ENCODE measurements around the gene RAET1G. TPM values are rescaled to one million over a fixed set of nuclear protein-coding genes. Genes with fewer than 3 reads are reported as not detected.
"Not testable (repeated sequence)": the region's sequence is repeated elsewhere in the genome, so short reads cannot be mapped to it uniquely, and the experiment has no call there.

The RAET1G gene
- polyA plus RNA-seq, 1 of the 3 experiments (the other 2 are of a cell fraction): 2.5 TPM

DNA sequence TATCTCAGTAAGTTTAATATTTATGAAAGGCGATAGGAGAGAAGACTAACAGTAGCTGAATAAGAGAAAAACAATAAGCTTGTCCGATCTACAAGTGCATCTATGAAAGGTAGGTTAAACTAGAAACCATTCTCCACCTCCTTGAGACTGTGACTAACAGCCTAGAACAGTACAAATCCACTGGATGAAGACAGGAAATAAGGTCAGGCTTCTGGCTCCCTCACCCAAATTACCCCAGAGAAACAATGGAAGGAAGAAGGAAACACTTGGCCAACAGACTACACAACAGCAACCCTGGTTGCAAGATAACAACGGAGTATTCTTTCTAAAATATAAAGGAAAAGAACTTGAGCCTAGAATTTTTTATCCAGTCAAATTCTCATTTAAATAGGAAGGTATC is 35.2 kb upstream of the RAET1G start:
- H3K27ac ChIP-seq (ENCODE audit: low read depth in 2 of 2, low read length in 1 of 2); H3K9me2 ChIP-seq; H3F3A ChIP-seq (replicated peaks; ENCODE audit: insufficient read depth); H3K4me1 ChIP-seq (ENCODE audit: control insufficient read depth in 1 of 2, insufficient read depth in 2 of 2, low read depth in 1 of 2, low read length in 1 of 2); POLR2A ChIA-PET; CTCF ChIA-PET; H3K79me2 ChIP-seq (ENCODE audit: insufficient read depth); H4K20me1 ChIP-seq (ENCODE audit: insufficient read depth); H2AFZ ChIP-seq (ENCODE audit: low read depth); H3K9ac ChIP-seq; H3K9me3 ChIP-seq; H3K4me2 ChIP-seq; H3K4me3 ChIP-seq (ENCODE audit: low read depth in 2 of 2, low read length in 1 of 2); H3K36me3 ChIP-seq (replicated peaks in 1 of 2; ENCODE audit: control insufficient read depth in 1 of 2, insufficient read depth in 2 of 2, low read length in 1 of 2); DNase-seq: not testable (repeated sequence)
- 18% methylated on average over 3 of the region's 3 CpGs for WGBS (ENCODE audit: low lambda C conversion rate)
- H3K27me3 ChIP-seq (ENCODE audit: insufficient read depth): peaks cover 62% of the 10 kb centered on the region

DNA sequence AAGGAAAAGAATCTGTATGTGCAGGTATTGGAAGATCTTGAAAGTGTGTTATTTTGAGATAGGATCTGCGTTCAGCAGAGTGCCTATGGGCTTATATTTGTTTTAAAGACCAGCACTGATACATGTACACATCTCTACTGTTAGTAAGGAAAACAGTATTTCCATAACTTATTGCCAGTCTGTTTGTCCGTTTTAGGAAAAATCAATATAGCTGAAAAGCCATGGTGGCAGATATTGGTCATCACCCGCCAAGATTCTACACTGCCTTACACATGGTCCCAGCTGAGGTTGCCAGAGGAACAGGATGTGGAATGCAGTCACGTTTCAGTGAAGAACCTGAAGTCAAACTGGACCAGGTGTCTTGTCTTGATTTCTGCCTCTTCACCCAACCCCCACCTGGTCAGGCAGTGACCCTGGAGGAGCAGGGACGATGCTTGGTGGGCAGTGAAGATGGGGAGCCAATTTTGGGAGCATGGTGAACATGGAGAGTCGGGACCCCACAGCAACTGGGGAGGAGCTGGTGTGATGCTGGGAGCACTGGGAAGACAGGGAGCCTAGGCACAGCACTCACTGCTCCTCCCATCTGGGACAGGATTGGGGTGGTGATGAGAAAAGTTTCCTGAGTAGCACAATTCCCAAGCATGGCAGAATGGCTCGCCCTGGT is 32.9 kb upstream of the RAET1G start:
- DNase-seq; H3K4me2 ChIP-seq; H2AFZ ChIP-seq (ENCODE audit: low read depth); H3K9me3 ChIP-seq; H3F3A ChIP-seq (replicated peaks; ENCODE audit: insufficient read depth); H3K4me1 ChIP-seq (ENCODE audit: control insufficient read depth in 1 of 2, insufficient read depth in 2 of 2, low read depth in 1 of 2, low read length in 1 of 2); H3K9ac ChIP-seq; CTCF ChIA-PET; H3K9me2 ChIP-seq; H3K79me2 ChIP-seq (ENCODE audit: insufficient read depth); H4K20me1 ChIP-seq (ENCODE audit: insufficient read depth); H3K36me3 ChIP-seq (replicated peaks in 1 of 2; ENCODE audit: control insufficient read depth in 1 of 2, insufficient read depth in 2 of 2, low read length in 1 of 2); POLR2A ChIA-PET; H3K27ac ChIP-seq (ENCODE audit: low read depth in 2 of 2, low read length in 1 of 2); H3K4me3 ChIP-seq (ENCODE audit: low read depth in 2 of 2, low read length in 1 of 2): not testable (repeated sequence)
- peaks cover 56% of the 10 kb centered on the region for H3K27me3 ChIP-seq (ENCODE audit: insufficient read depth)
- 6% methylated on average over 7 of the region's 7 CpGs for WGBS (ENCODE audit: low lambda C conversion rate)

DNA sequence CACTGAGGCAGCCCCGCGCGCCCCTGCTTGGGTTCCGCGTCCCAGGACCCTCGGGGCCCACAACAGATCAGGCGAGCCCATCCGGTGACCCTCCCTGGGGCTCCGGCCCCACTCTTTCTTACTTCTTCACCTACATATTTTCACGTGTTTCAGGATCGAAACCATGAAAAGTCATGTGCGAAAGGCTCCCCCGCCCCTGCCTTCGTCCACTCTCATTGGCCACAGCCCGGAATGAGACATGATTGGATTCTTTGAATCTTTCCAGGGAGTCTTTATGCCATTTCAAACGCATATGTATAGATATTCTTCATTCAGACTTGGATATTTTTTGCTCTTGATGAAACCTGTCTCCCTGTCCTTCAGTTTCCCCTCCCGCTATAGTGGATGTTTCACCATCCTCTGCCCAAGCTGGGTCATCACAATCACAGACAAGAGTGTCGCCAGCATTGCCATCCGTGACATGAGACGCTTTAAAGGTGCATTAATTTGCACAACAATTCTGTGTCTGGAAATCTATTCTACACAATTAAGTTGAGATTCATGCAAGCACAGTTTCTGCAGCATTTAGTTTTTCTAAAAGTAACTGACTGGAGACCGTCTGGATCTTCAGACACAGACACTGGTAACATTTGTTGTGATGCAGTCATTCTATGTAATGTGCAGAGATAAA is 32.2 kb upstream of the RAET1G start:
- H3K9me3 ChIP-seq; H4K20me1 ChIP-seq (ENCODE audit: insufficient read depth); H3K9ac ChIP-seq; H3K4me2 ChIP-seq; H3K79me2 ChIP-seq (ENCODE audit: insufficient read depth); CTCF ChIA-PET; H3F3A ChIP-seq (replicated peaks; ENCODE audit: insufficient read depth); H3K27ac ChIP-seq (ENCODE audit: low read depth in 2 of 2, low read length in 1 of 2); H3K4me3 ChIP-seq (ENCODE audit: low read depth in 2 of 2, low read length in 1 of 2); POLR2A ChIA-PET; DNase-seq; H3K9me2 ChIP-seq; H3K4me1 ChIP-seq (ENCODE audit: control insufficient read depth in 1 of 2, insufficient read depth in 2 of 2, low read depth in 1 of 2, low read length in 1 of 2); H3K36me3 ChIP-seq (replicated peaks in 1 of 2; ENCODE audit: control insufficient read depth in 1 of 2, insufficient read depth in 2 of 2, low read length in 1 of 2); H2AFZ ChIP-seq (ENCODE audit: low read depth): not testable (repeated sequence)
- peaks cover 55% of the 10 kb centered on the region for H3K27me3 ChIP-seq (ENCODE audit: insufficient read depth)
- 15% methylated on average over 12 of the region's 21 CpGs for WGBS (ENCODE audit: low lambda C conversion rate)

- POLR2A ChIA-PET; H2AFZ ChIP-seq (ENCODE audit: low read depth); H4K20me1 ChIP-seq (ENCODE audit: insufficient read depth); H3K36me3 ChIP-seq (replicated peaks in 1 of 2; ENCODE audit: control insufficient read depth in 1 of 2, insufficient read depth in 2 of 2, low read length in 1 of 2); H3K4me1 ChIP-seq (ENCODE audit: control insufficient read depth in 1 of 2, insufficient read depth in 2 of 2, low read depth in 1 of 2, low read length in 1 of 2); H3K9me2 ChIP-seq; CTCF ChIA-PET; H3K9me3 ChIP-seq; H3K4me3 ChIP-seq (ENCODE audit: low read depth in 2 of 2, low read length in 1 of 2); DNase-seq; H3K79me2 ChIP-seq (ENCODE audit: insufficient read depth); H3K27ac ChIP-seq (ENCODE audit: low read depth in 2 of 2, low read length in 1 of 2); H3F3A ChIP-seq (replicated peaks; ENCODE audit: insufficient read depth); H3K9ac ChIP-seq; H3K4me2 ChIP-seq: not testable (repeated sequence)
- H3K27me3 ChIP-seq (ENCODE audit: insufficient read depth): peaks cover 54% of the 10 kb centered on the region
- WGBS (ENCODE audit: low lambda C conversion rate): 15% methylated on average over 21 of the region's 53 CpGs
These were observed 31.5 kb upstream of the RAET1G start for GRCh38 chr6:149954328-149954983.

DNA sequence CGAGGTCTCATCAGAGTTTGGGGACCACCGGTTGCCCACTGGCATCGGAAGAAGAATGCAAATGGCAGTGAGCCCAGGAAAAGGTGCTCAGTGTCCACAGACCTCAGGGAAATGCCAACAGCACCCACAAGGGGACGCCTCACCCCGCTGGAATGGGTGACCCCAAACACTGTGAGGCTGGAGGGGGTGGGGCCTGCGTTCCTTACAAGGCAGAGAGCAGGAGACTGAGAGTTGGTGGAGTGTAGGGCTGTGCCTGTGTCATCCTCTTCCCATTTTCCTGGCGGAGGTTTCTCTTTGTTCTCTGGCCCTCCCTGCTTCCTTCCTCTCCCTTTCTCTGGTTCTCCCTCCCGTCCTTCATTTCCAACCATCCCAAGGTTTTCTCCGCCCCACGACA is 31.0 kb upstream of the RAET1G start:
- H3K9me3 ChIP-seq; H2AFZ ChIP-seq (ENCODE audit: low read depth); H3K27ac ChIP-seq (ENCODE audit: low read depth in 2 of 2, low read length in 1 of 2); POLR2A ChIA-PET; H3K4me3 ChIP-seq (ENCODE audit: low read depth in 2 of 2, low read length in 1 of 2); H3K9ac ChIP-seq; H3K4me1 ChIP-seq (ENCODE audit: control insufficient read depth in 1 of 2, insufficient read depth in 2 of 2, low read depth in 1 of 2, low read length in 1 of 2); H3K79me2 ChIP-seq (ENCODE audit: insufficient read depth); H3K4me2 ChIP-seq; CTCF ChIA-PET; H3K36me3 ChIP-seq (replicated peaks in 1 of 2; ENCODE audit: control insufficient read depth in 1 of 2, insufficient read depth in 2 of 2, low read length in 1 of 2); H3F3A ChIP-seq (replicated peaks; ENCODE audit: insufficient read depth); H3K9me2 ChIP-seq; H4K20me1 ChIP-seq (ENCODE audit: insufficient read depth); DNase-seq: not testable (repeated sequence)
- H3K27me3 ChIP-seq (ENCODE audit: insufficient read depth): peaks cover 54% of the 10 kb centered on the region
- WGBS (ENCODE audit: low lambda C conversion rate): 0% methylated on average over 3 of the region's 10 CpGs

DNA sequence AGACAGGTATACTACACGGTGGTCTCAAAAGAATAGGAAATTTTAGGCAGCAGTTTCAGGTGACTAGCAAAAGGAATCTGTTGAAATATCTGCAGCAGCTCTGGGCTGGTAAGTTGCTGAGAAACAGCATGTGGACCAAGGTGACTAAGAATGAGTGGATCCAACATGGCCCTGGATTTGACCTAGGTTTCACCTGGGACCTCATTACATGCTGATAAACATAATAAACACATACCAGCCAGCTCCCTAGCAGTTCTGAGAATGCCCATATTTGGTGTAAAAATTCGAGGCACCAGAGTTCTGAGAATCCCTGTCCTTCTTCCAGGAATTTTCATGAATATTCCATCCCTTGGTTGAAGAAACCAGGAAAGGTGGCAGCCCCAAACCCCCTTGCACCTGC is 30.5 kb upstream of the RAET1G start:
- POLR2A ChIA-PET; CTCF ChIA-PET; H3K4me1 ChIP-seq (ENCODE audit: control insufficient read depth in 1 of 2, insufficient read depth in 2 of 2, low read depth in 1 of 2, low read length in 1 of 2); H3K79me2 ChIP-seq (ENCODE audit: insufficient read depth); H3K27ac ChIP-seq (ENCODE audit: low read depth in 2 of 2, low read length in 1 of 2); H3K4me3 ChIP-seq (ENCODE audit: low read depth in 2 of 2, low read length in 1 of 2); H3K4me2 ChIP-seq; H4K20me1 ChIP-seq (ENCODE audit: insufficient read depth); H3K9me2 ChIP-seq; DNase-seq; H3K9me3 ChIP-seq; H3K36me3 ChIP-seq (replicated peaks in 1 of 2; ENCODE audit: control insufficient read depth in 1 of 2, insufficient read depth in 2 of 2, low read length in 1 of 2); H3F3A ChIP-seq (replicated peaks; ENCODE audit: insufficient read depth); H3K9ac ChIP-seq; H2AFZ ChIP-seq (ENCODE audit: low read depth): not testable (repeated sequence)
- H3K27me3 ChIP-seq (ENCODE audit: insufficient read depth): peaks cover 54% of the 10 kb centered on the region
- 3% methylated on average over 2 of the region's 2 CpGs for WGBS (ENCODE audit: low lambda C conversion rate)

Measured in SK-N-SH (cell line).